Body of pancreas (tissue), 4 donors: Measurements from ENCODE around the gene P4HB.

ENCODE experiments used
- CTCF ChIP-seq, 7 experiments: fragments of 450-650 bp in 4 of 7; fragments of 200-600 bp in 3 of 7; sonication (generic) in 3 of 7; IDR thresholded peaks; one replicate each; pipeline ENCODE4 v1.5.1; 2016 to 2019; ENCODE audit warnings: antibody characterized with exemption in 7 of 7
- POLR2A ChIP-seq, 3 donors: fragments of 450-650 bp; IDR thresholded peaks; one replicate each; pipeline ENCODE4 v1.6.1; 2016; ENCODE audit warnings: antibody characterized with exemption in 3 of 3, mild to moderate bottlenecking in 2 of 3

- TF ChIP-seq POLR2A (IDR thresholded peaks at IDR 0.05) (no peak), CTCF (IDR thresholded peaks at IDR 0.05) (no peak)
Measured at GRCh38 chr17:81808778-81809555, 51.4 kb downstream of the P4HB start.
